Myometrial cell (primary cell): Measurements from ENCODE around the gene PYHIN1. TPM values are rescaled to one million over a fixed set of nuclear protein-coding genes. Genes with fewer than 3 reads are reported as not detected.

ENCODE experiments used
- total RNA-seq: library from RNA; depleted of rRNA; stranded (reverse); fragments of >200 nt; gene quantifications from 2 replicates; pipeline ENCODE4 v1.2.3, GENCODE V29; 2015

The PYHIN1 gene
- not detected in 2 replicates for total RNA-seq

GRCh38 chr1:158931055-158931737 lies at the start of gene PYHIN1:
PYHIN1 (plus strand) TSS chr1:158931552; CDS start chr1:158936911, 5,359 bp downstream.

GRCh38 chr1:159009704-159010361 lies 78.5 kb downstream of the PYHIN1 start, which contains the start of gene IFI16:
IFI16 (plus strand) TSS chr1:159009907; CDS start chr1:159014681, 4,774 bp downstream.

Other genes with a start within 250 kb of the PYHIN1 start
- not detected in 2 replicates for gene SPTA1, start 244.8 kb upstream of the PYHIN1 start, total RNA-seq
- not detected in 2 replicates for gene OR6K2, start 230.9 kb upstream of the PYHIN1 start, total RNA-seq
- not detected in 2 replicates for gene OR6K3, start 210.8 kb upstream of the PYHIN1 start, total RNA-seq
- not detected in 2 replicates for gene OR6K6, start 176.8 kb upstream of the PYHIN1 start, total RNA-seq
- not detected in 2 replicates for gene OR6N1, start 159.4 kb upstream of the PYHIN1 start, total RNA-seq
- not detected in 2 replicates for gene OR6N2, start 150.3 kb upstream of the PYHIN1 start, total RNA-seq
- gene MNDA, start 100.2 kb upstream of the PYHIN1 start, total RNA-seq = not detected in 2 replicates
- gene IFI16, start 78.4 kb downstream of the PYHIN1 start, total RNA-seq = 86.2 and 93.9 TPM in 2 replicates
- 2.8 and 2.9 TPM in 2 replicates for gene AIM2, start 145.2 kb downstream of the PYHIN1 start, total RNA-seq
- gene CADM3, start 240.1 kb downstream of the PYHIN1 start, total RNA-seq = not detected in 2 replicates